GM11168 (cell line): ENCODE data around the gene HOXC6.
"Not testable (repeated sequence)": the region's sequence is repeated elsewhere in the genome, so short reads cannot be mapped to it uniquely, and the experiment has no call there.

Experiments used
- in situ Hi-C: fragments of 300-500 bp; cut with MboI; formaldehyde crosslinking; loops from one replicate; pipeline ENCODE4 v1.12.0; 2022; ENCODE audit warnings: low sequenced_read_pairs; ENCODE audit not compliant: unreplicated experiment

Gene HOXC6

GRCh38 chr12:54038284-54038870 is 10.1 kb downstream of the HOXC6 start:
- in situ Hi-C loops, result no loop called here

- in situ Hi-C loops, result no loop called here
These were observed 10.7 kb downstream of the HOXC6 start for GRCh38 chr12:54038871-54039414.

- in situ Hi-C loops, result no loop called here
These were observed 11.3 kb downstream of the HOXC6 start for GRCh38 chr12:54039417-54040147.

- in situ Hi-C loops, result no loop called here
These were observed 11.9 kb downstream of the HOXC6 start for GRCh38 chr12:54040148-54040494.

- in situ Hi-C loops, result no loop called here
These were observed 12.4 kb downstream of the HOXC6 start for GRCh38 chr12:54040648-54041047.

GRCh38 chr12:54041097-54041690 is 13.0 kb downstream of the HOXC6 start:
- in situ Hi-C loops, result no loop called here

- in situ Hi-C loops, result not testable (repeated sequence)
These were observed 13.8 kb downstream of the HOXC6 start for GRCh38 chr12:54042033-54042432.

GRCh38 chr12:54042970-54043853 is 15.0 kb downstream of the HOXC6 start:
- in situ Hi-C loops, result no loop called here

- in situ Hi-C loops, result no loop called here
These were observed 16.3 kb downstream of the HOXC6 start for GRCh38 chr12:54044425-54045103.

- in situ Hi-C loops, result no loop called here
These were observed 17.2 kb downstream of the HOXC6 start for GRCh38 chr12:54045401-54045800.

- in situ Hi-C loops, result no loop called here
These were observed 17.8 kb downstream of the HOXC6 start for GRCh38 chr12:54045868-54046521.

GRCh38 chr12:54046809-54047159 is 18.5 kb downstream of the HOXC6 start:
- in situ Hi-C loops, result no loop called here

- in situ Hi-C loops, result no loop called here
These were observed 19.1 kb downstream of the HOXC6 start for GRCh38 chr12:54047160-54047963.

- in situ Hi-C loops, result no loop called here
These were observed 19.7 kb downstream of the HOXC6 start for GRCh38 chr12:54047964-54048303.

GRCh38 chr12:54048406-54049093 is 20.3 kb downstream of the HOXC6 start:
- in situ Hi-C loops, result no loop called here

GRCh38 chr12:54049108-54049507 is 20.9 kb downstream of the HOXC6 start:
- in situ Hi-C loops, result no loop called here

- in situ Hi-C loops, result no loop called here
These were observed 22.2 kb downstream of the HOXC6 start for GRCh38 chr12:54050482-54050810.

- in situ Hi-C loops, result no loop called here
These were observed 23.0 kb downstream of the HOXC6 start for GRCh38 chr12:54051026-54051842.
